ENCODE results near the gene SH3RF1.
"Not testable (repeated sequence)": the region's sequence is repeated elsewhere in the genome, so short reads cannot be mapped to it uniquely, and the experiment has no call there.

Gene SH3RF1

DNA sequence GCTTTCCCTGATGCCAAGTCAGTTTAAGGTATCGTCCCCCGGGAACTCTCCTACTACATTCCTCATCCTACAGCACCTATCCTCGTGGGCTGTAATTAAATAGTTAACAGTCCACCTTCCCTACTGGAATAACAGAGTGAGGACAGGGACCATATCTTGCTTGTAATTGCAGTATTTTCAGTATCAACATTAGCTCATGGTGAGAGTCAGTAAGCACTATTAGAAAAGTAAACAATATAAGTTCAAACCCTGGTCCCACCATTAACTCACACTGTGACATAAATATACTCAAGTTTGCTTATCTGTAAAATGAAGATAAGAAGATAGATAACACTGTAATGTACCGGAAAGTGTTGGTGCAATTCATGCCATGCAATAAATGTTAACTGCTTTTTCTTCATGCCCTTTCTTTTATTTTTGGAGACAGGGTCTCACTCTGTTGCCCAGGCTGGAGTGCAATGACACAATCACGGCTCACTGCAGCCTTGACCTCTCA lies 61.3 kb downstream of the SH3RF1 start:
- H3K27me3 Mint-ChIP-seq = no peaks in the 10 kb centered on the region
- H3K9me3 Mint-ChIP-seq = no peaks in the 10 kb centered on the region
- CTCF ChIA-PET = no interaction called here
- H3K27ac Mint-ChIP-seq = no peak overlapping the region
- H3K4me3 Mint-ChIP-seq = no peak overlapping the region
- no peaks in the 10 kb centered on the region for H3K4me1 Mint-ChIP-seq
- no peak for DNase-seq
- H3K36me3 Mint-ChIP-seq = no peaks in the 10 kb centered on the region

GRCh38 chr4:169208516-169208915 lies 62.2 kb downstream of the SH3RF1 start:
- Mint-ChIP-seq H3K27me3 (no peaks in the 10 kb centered on the region), H3K36me3 (no peaks in the 10 kb centered on the region), H3K9me3 (no peaks in the 10 kb centered on the region), H3K27ac (no peak overlapping the region), H3K4me3 (no peak overlapping the region), H3K4me1 (no peaks in the 10 kb centered on the region)
- CTCF ChIA-PET = no interaction called here
- no peak for DNase-seq

DNA sequence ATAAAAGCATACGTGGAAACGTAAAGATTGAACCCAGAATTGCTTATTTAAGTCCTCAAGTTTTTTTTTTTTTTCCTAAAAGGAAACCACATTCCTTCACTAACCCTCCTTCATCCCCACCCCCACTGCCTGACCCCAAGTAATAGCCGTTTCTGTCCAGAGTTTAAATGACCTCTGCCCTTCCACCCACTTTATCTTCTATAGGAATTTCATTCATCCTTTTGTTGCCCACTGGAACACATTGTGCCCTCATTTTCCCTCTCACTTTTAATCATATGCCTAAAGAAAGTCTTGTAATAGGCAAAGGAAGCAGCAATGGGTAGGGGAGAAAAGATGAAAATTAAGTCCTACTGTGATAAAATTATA lies 62.7 kb downstream of the SH3RF1 start:
- Mint-ChIP-seq H3K4me1 (no peaks in the 10 kb centered on the region), H3K36me3 (no peaks in the 10 kb centered on the region), H3K27me3 (no peaks in the 10 kb centered on the region), H3K27ac (no peak overlapping the region), H3K9me3 (no peaks in the 10 kb centered on the region), H3K4me3 (no peak overlapping the region)
- no peak for DNase-seq
- CTCF ChIA-PET = no interaction called here

DNA sequence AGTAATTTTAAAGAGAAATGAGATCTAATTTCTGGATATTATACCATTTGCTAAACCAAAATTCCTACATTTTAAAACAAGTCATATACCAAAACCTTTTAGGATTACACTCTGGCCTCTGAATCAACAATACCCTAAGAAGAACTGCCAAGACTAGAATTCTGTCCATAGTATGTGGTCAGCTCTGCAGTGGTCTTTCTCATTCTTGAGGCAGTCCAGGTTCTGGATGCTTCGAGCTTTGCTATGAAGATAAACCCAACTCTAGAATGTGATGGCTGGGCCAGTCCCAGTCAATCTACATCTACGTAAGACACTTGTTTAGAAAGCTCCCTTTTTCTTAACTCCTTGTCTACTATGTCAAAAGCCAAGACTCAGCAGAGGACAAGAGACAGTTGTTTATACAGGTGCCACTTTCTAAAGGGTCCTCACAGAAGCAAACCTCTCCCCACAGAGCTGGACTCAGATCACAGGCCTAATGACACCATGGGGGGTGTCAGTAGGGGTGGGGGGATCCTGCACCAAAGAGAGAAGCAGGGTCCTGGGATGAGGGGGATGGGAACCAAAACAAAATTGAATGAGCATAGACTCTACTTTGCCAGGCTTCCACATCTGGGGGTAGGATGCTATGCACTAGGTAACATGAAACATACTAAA lies 63.2 kb downstream of the SH3RF1 start:
- Mint-ChIP-seq H3K27me3 (no peaks in the 10 kb centered on the region), H3K36me3 (no peaks in the 10 kb centered on the region), H3K27ac (no peak overlapping the region), H3K9me3 (no peaks in the 10 kb centered on the region), H3K4me1 (no peaks in the 10 kb centered on the region), H3K4me3 (no peak overlapping the region)
- DNase-seq = no peak
- CTCF ChIA-PET = no interaction called here

DNA sequence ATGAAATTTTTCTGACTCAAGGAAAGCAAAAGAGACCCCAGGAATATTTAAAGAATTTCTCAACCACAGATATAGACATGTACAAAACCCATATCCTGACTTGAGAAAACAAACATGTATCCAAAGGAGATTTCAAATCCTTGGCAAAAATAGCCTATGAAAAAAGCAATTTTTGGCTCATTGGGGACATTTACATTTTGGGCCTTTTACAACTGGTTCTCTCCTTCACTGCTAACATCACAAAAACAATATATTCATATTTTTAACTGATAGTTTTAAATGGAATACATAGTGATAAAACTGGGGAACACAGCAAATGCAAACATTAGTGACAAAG lies 65.0 kb downstream of the SH3RF1 start:
- no peak overlapping the region for H3K27ac Mint-ChIP-seq
- no peaks in the 10 kb centered on the region for H3K36me3 Mint-ChIP-seq
- H3K9me3 Mint-ChIP-seq = no peaks in the 10 kb centered on the region
- no peaks in the 10 kb centered on the region for H3K4me1 Mint-ChIP-seq
- no peak for DNase-seq
- H3K4me3 Mint-ChIP-seq = no peak overlapping the region
- CTCF ChIA-PET = no interaction called here
- H3K27me3 Mint-ChIP-seq = no peaks in the 10 kb centered on the region

GRCh38 chr4:169205075-169205743 lies 65.5 kb downstream of the SH3RF1 start:
- no peak for DNase-seq
- Mint-ChIP-seq H3K36me3 (no peaks in the 10 kb centered on the region), H3K27ac (no peak overlapping the region), H3K4me3 (no peak overlapping the region), H3K4me1 (no peaks in the 10 kb centered on the region), H3K27me3 (no peaks in the 10 kb centered on the region), H3K9me3 (no peaks in the 10 kb centered on the region)
- CTCF ChIA-PET = no interaction called here

- H3K4me3 Mint-ChIP-seq = no peak overlapping the region
- H3K4me1 Mint-ChIP-seq = no peaks in the 10 kb centered on the region
- no peak for DNase-seq
- no peaks in the 10 kb centered on the region for H3K36me3 Mint-ChIP-seq
- H3K27me3 Mint-ChIP-seq = no peaks in the 10 kb centered on the region
- CTCF ChIA-PET = no interaction called here
- no peak overlapping the region for H3K27ac Mint-ChIP-seq
- no peaks in the 10 kb centered on the region for H3K9me3 Mint-ChIP-seq
Measured at GRCh38 chr4:169203891-169204290, 66.9 kb downstream of the SH3RF1 start.

- H3K27ac Mint-ChIP-seq, H3K36me3 Mint-ChIP-seq, H3K4me3 Mint-ChIP-seq, H3K27me3 Mint-ChIP-seq, H3K9me3 Mint-ChIP-seq, DNase-seq, H3K4me1 Mint-ChIP-seq, CTCF ChIA-PET: not testable (repeated sequence)
Measured at GRCh38 chr4:169203278-169203677, 67.5 kb downstream of the SH3RF1 start.

GRCh38 chr4:169202878-169203277 lies 67.9 kb downstream of the SH3RF1 start:
- H3K4me1 Mint-ChIP-seq = no peaks in the 10 kb centered on the region
- no peak overlapping the region for H3K4me3 Mint-ChIP-seq
- H3K27ac Mint-ChIP-seq = no peak overlapping the region
- CTCF ChIA-PET = no interaction called here
- no peaks in the 10 kb centered on the region for H3K36me3 Mint-ChIP-seq
- no peaks in the 10 kb centered on the region for H3K27me3 Mint-ChIP-seq
- no peak for DNase-seq
- no peaks in the 10 kb centered on the region for H3K9me3 Mint-ChIP-seq

- H3K4me1 Mint-ChIP-seq = no peaks in the 10 kb centered on the region
- no peaks in the 10 kb centered on the region for H3K27me3 Mint-ChIP-seq
- H3K9me3 Mint-ChIP-seq = no peaks in the 10 kb centered on the region
- H3K27ac Mint-ChIP-seq = no peak overlapping the region
- no peak overlapping the region for H3K4me3 Mint-ChIP-seq
- no peak for DNase-seq
- H3K36me3 Mint-ChIP-seq = no peaks in the 10 kb centered on the region
- CTCF ChIA-PET = no interaction called here
Measured at GRCh38 chr4:169202145-169202699, 68.5 kb downstream of the SH3RF1 start.

DNA sequence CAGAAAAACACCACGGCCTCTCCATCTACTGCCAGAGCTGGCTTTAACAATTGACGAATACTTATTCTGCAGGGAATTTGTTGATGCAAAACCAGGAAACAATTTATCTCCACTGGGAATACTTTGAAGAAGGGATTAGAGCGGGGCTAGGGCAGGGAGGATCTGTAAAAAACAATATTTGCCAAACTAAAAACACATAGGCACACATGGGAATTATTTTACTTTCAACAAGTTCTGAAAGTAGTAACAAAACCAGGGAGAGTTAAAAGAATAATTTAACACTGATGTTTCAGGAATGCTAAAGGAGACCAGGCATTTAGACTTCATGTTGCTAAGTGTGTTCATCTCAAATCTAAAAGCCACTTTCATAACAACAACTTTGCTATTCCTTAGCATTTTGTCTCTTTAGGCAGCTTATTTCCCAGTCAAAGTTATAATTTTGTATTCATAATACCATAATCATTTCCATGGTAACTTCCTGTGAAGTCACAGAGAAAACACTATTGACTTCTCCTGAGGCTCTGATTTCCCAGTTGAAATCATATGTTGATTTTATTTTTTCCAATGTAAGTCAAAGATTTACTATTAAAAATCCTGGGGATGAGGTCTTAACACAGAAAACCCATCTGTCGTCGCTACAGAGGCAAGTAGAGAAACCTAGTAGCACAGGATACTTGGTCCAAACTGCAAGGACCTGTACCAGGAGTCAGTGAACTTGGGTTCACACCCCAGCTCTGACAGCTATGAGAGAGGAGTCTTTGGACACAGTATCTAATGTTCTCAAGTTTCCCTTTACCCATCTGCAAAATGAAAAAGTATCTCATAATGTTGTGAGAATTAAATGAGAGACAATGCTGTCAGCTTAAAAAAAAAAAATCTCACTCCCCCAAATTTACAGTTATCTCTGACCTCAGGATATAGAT lies 69.3 kb downstream of the SH3RF1 start:
- H3K4me3 Mint-ChIP-seq = no peak overlapping the region
- H3K27me3 Mint-ChIP-seq = no peaks in the 10 kb centered on the region
- H3K27ac Mint-ChIP-seq = no peak overlapping the region
- no peaks in the 10 kb centered on the region for H3K4me1 Mint-ChIP-seq
- no peaks in the 10 kb centered on the region for H3K9me3 Mint-ChIP-seq
- DNase-seq = no peak
- CTCF ChIA-PET = no interaction called here
- H3K36me3 Mint-ChIP-seq = no peaks in the 10 kb centered on the region

DNA sequence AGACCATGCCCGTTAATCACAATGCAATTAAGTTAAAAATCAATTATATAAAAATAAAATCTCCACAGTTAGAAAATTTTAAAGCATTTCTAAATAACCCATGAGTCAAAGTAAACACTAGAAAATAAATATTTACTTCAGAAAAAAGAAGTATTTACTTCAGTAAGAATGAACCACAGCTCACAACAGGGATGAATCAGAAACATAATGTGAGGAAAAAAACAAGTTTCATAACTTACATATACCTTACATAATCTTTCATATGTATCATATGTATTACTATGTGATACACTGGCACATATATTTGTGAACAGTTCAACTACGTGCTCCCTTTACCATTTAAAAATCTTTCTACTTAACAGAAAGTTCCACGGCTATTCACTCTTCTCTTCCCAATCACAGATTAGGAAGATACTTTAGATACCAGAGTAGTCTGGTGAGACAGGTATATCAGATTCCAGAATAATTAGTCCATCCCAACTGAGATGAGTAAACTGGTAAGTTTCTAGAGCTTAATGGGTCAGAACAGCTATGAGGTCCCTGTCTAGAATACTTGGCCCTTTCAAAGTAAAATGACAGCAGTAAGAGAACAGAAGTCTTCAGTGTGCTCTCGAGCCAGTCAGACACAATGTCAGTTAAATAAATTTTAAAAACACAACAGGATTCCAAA lies 70.3 kb downstream of the SH3RF1 start:
- DNase-seq = no peak
- H3K27ac Mint-ChIP-seq = no peak overlapping the region
- H3K27me3 Mint-ChIP-seq = no peaks in the 10 kb centered on the region
- H3K4me1 Mint-ChIP-seq = no peaks in the 10 kb centered on the region
- CTCF ChIA-PET = no interaction called here
- no peaks in the 10 kb centered on the region for H3K9me3 Mint-ChIP-seq
- H3K36me3 Mint-ChIP-seq = no peaks in the 10 kb centered on the region
- no peak overlapping the region for H3K4me3 Mint-ChIP-seq

DNA sequence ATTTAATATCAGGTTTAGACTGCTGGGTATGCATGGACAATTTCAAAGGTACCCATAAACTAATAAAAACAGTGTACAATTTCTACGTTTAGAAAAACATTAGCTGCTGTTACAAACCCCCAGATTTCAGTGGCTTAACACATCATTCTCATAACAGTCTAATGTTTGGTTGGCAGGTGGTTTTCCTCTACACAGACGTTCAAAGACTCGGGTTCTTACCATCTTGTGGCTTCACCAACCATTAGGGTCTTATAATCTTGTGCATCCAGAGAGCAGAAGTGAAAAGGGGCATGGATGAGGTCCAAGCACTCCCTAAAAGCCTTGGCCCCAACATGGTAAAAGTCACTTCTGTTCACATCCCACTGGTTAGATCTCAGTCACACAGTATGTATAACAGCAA lies 71.6 kb downstream of the SH3RF1 start:
- DNase-seq = no peak
- CTCF ChIA-PET = no interaction called here
- H3K4me3 Mint-ChIP-seq = no peak overlapping the region
- no peak overlapping the region for H3K27ac Mint-ChIP-seq
- H3K4me1 Mint-ChIP-seq = no peaks in the 10 kb centered on the region
- H3K9me3 Mint-ChIP-seq = no peaks in the 10 kb centered on the region
- H3K36me3 Mint-ChIP-seq = no peaks in the 10 kb centered on the region
- H3K27me3 Mint-ChIP-seq = no peaks in the 10 kb centered on the region

- Mint-ChIP-seq H3K4me3 (no peak overlapping the region), H3K27me3 (no peaks in the 10 kb centered on the region), H3K36me3 (no peaks in the 10 kb centered on the region), H3K27ac (no peak overlapping the region), H3K4me1 (no peaks in the 10 kb centered on the region), H3K9me3 (no peaks in the 10 kb centered on the region)
- CTCF ChIA-PET = no interaction called here
- no peak for DNase-seq
Measured at GRCh38 chr4:169198167-169198566, 72.6 kb downstream of the SH3RF1 start.

All from activated naive CD4-positive, alpha-beta T cell treated with anti-CD3 and anti-CD28 coated beads, Interleukin-2, amount 10 ng/mL, durations not matched to agents 7 days and 5 days (primary cell).